Measurements from ENCODE around the gene CFAP97D2. TPM values are rescaled to one million over a fixed set of nuclear protein-coding genes. Genes with fewer than 3 reads are reported as not detected.

CFAP97D2 gene
- total RNA-seq, 1 donor from 2014 or later, result not detected

GRCh38 chr13:114213980-114214379 is 34.9 kb downstream of the CFAP97D2 start:
- Histone ChIP-seq H3K27me3 (ENCODE audit: low read depth) (peaks cover 48% of the 10 kb centered on the region), H3K27ac (replicated peaks) (no peak overlapping the region), H3K36me3 (no peaks in the 10 kb centered on the region), H3K9me3 (replicated peaks) (no peaks in the 10 kb centered on the region), H3K4me3 (no peak overlapping the region), H3K4me1 (no peaks in the 10 kb centered on the region)
- TF ChIP-seq CTCF (IDR thresholded peaks at IDR 0.05; ENCODE audit: borderline replicate concordance), result no peak
- no peak for DNase-seq
- intact Hi-C loops (cut with micrococcal nuclease), result no loop called here

- DNase-seq, result no peak
- no peak for TF ChIP-seq CTCF (IDR thresholded peaks at IDR 0.05; ENCODE audit: borderline replicate concordance)
- intact Hi-C loops (cut with micrococcal nuclease), result no loop called here
Observed at GRCh38 chr13:114219392-114219791, 40.3 kb downstream of the CFAP97D2 start.

GRCh38 chr13:114222461-114222968 is 43.5 kb downstream of the CFAP97D2 start:
- Histone ChIP-seq H3K36me3 (no peaks in the 10 kb centered on the region), H3K4me1 (peaks cover 15% of the 10 kb centered on the region), H3K27ac (replicated peaks) (peak overlapping the region; percentile 20), H3K27me3 (ENCODE audit: low read depth) (peaks cover 6% of the 10 kb centered on the region), H3K9me3 (replicated peaks) (no peaks in the 10 kb centered on the region), H3K4me3 (no peak overlapping the region)
- no peak for TF ChIP-seq CTCF (IDR thresholded peaks at IDR 0.05; ENCODE audit: borderline replicate concordance)
- no peak for DNase-seq
- intact Hi-C loops (cut with micrococcal nuclease), result no loop called here

More at GRCh38 chr13:114219392-114219791, 40.3 kb downstream of the CFAP97D2 start:
- Histone ChIP-seq H3K27ac (replicated peaks) (no peak overlapping the region), H3K27me3 (ENCODE audit: low read depth) (peaks cover 18% of the 10 kb centered on the region), H3K9me3 (replicated peaks) (no peaks in the 10 kb centered on the region), H3K4me3 (no peak overlapping the region), H3K4me1 (peaks cover 7% of the 10 kb centered on the region), H3K36me3 (no peaks in the 10 kb centered on the region)

GRCh38 chr13:114224201-114224600 is 45.1 kb downstream of the CFAP97D2 start:
- no peak for TF ChIP-seq CTCF (IDR thresholded peaks at IDR 0.05; ENCODE audit: borderline replicate concordance)
- no peak for DNase-seq
- intact Hi-C loops (cut with micrococcal nuclease), result no loop called here

GRCh38 chr13:114225610-114226009 is 46.6 kb downstream of the CFAP97D2 start:
- no peak for DNase-seq
- intact Hi-C loops (cut with micrococcal nuclease), result loop anchor here (2.0 kb wide), 1 partner anchor 275 kb away; no protein-coding TSS in a partner anchor

More at GRCh38 chr13:114224201-114224600, 45.1 kb downstream of the CFAP97D2 start:
- Histone ChIP-seq H3K36me3 (no peaks in the 10 kb centered on the region), H3K27me3 (ENCODE audit: low read depth) (peaks cover 21% of the 10 kb centered on the region), H3K27ac (replicated peaks) (no peak overlapping the region), H3K9me3 (replicated peaks) (no peaks in the 10 kb centered on the region), H3K4me3 (no peak overlapping the region), H3K4me1 (peaks cover 15% of the 10 kb centered on the region)

More at GRCh38 chr13:114225610-114226009, 46.6 kb downstream of the CFAP97D2 start:
- TF ChIP-seq CTCF (IDR thresholded peaks at IDR 0.05; ENCODE audit: borderline replicate concordance), result no peak
- Histone ChIP-seq H3K27ac (replicated peaks) (no peak overlapping the region), H3K4me3 (no peak overlapping the region), H3K9me3 (replicated peaks) (no peaks in the 10 kb centered on the region), H3K27me3 (ENCODE audit: low read depth) (peaks cover 35% of the 10 kb centered on the region), H3K36me3 (no peaks in the 10 kb centered on the region), H3K4me1 (peaks cover 15% of the 10 kb centered on the region)

Data from left ventricle myocardium inferior (tissue), 1 donor.